Measurements from ENCODE around the gene ANXA11.

ANXA11 gene

DNA sequence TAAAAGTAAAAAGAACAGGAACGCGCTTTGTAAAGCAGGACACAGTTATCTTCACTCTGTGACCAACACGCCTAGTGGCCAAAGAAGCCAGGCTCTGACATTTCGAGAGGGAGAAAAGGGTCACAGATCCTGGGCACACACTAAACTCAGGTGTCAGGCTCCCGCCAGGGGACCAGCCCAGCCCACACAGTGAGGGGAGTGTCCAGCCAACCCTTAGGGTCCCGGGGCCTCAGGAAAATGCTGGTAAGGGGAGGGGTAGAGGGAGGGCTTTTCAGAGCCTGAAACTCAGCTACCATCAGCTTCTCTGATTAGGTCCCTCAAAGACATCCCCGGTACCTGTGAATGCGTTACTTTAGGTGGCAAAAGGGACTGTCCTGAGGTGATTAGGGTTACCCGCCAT is 16.6 kb downstream of the ANXA11 start:
- peaks cover 42 to 58% of the 10 kb centered on the region in 2 donors for H3K4me1 ChIP-seq (ENCODE audit: control insufficient read depth in 2 of 2, insufficient read depth in 2 of 2, low read length in 2 of 2)
- peaks cover 0 to 2% of the 10 kb centered on the region in 2 donors for H3K36me3 ChIP-seq (ENCODE audit: control insufficient read depth in 2 of 2, insufficient read depth in 2 of 2, low read length in 2 of 2)
- peak overlapping the region; percentile 89 to 94 for H3K27ac ChIP-seq (ENCODE audit: low read depth in 2 of 2, low read length in 2 of 2)
- H3K9me3 ChIP-seq (ENCODE audit: control insufficient read depth in 2 of 2, low read length in 2 of 2) = no peaks in the 10 kb centered on the region
- no peaks in the 10 kb centered on the region for H3K27me3 ChIP-seq (ENCODE audit: control insufficient read depth in 2 of 2, insufficient read depth in 2 of 2, low read length in 2 of 2)
- peak overlapping the region; percentile 43 to 62 for H3K9ac ChIP-seq (ENCODE audit: low read depth in 1 of 2, low read length in 2 of 2)
- H3K4me3 ChIP-seq (ENCODE audit: low read length in 2 of 2) = no peak overlapping the region

DNA sequence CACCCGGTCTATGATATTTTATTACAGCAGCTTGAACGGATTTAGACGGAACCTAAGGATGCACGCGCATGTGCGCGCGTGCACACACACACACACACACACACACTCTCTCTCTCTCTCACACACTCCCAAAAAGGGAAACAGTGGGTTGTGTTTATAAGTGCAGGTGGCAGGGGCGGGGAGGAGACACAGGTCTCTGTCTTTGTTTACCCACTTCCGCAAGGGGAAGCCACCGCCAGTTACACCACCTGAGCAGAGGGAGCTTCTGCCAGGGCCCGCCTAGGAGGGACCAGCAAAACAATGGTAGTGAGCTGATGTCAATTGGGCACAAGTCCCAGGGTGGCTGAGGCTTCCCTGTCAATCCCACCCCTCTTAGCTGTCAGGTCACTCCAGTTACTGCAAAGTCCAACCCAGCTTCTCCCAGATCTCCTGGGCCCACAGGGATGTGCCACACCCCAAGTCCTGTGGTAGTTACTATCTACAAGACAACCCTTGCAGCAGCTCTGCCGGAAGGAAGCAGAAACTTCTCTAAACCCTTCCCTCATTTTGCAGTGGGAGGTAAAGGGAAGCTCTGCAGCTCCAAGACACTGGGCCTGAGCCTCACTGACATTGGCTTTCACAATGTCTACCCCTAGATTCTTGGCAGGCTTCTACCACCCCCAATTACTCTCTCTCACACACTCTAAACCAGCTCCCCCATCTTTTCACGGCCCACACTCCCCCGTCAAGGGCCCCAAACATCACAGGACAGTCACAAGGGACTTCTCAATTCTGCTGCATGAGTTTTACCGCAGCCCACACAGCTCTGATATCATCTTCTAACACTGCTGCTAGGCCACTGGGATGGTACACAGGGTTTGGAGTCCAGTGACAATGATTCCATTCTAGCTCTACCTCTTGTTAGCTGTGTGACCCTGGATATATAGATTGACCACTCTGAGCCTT is 17.6 kb downstream of the ANXA11 start:
- H3K9ac ChIP-seq (ENCODE audit: low read depth in 1 of 2, low read length in 2 of 2) = peak overlapping the region; percentile 35 to 62
- peaks cover 40 to 53% of the 10 kb centered on the region in 2 donors for H3K4me1 ChIP-seq (ENCODE audit: control insufficient read depth in 2 of 2, insufficient read depth in 2 of 2, low read length in 2 of 2)

DNA sequence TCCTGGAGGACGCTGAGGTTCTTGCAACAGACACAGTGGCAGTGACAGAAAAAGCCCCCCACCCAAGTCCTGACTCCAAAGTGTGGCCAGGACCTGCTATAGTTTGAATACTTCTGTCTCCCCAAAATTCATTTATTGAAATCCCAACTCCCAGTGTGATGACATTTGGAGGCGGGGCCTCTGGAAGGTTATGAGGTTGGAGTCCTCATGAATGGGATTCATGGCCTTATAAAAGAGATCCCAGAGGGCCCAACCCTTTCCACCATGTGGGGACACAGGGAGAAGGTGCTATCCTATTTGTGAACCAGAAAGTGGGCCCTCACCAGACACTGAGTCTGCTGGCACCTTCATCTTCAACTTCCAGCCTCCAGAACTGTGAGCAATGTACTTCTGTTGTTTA is 18.3 kb downstream of the ANXA11 start:
- Histone ChIP-seq H3K4me3 (ENCODE audit: low read length in 2 of 2) (peak overlapping the region in 1 of 2 donors; percentile 53), H3K4me1 (ENCODE audit: control insufficient read depth in 2 of 2, insufficient read depth in 2 of 2, low read length in 2 of 2) (peaks cover 39 to 50% of the 10 kb centered on the region in 2 donors), H3K36me3 (ENCODE audit: control insufficient read depth in 2 of 2, insufficient read depth in 2 of 2, low read length in 2 of 2) (peaks cover 4 to 8% of the 10 kb centered on the region in 2 donors), H3K9ac (ENCODE audit: low read depth in 1 of 2, low read length in 2 of 2) (peak overlapping the region in 1 of 2 donors; percentile 62), H3K27ac (ENCODE audit: low read depth in 2 of 2, low read length in 2 of 2) (peak overlapping the region; percentile 89 to 94), H3K27me3 (ENCODE audit: control insufficient read depth in 2 of 2, insufficient read depth in 2 of 2, low read length in 2 of 2) (no peaks in the 10 kb centered on the region), H3K9me3 (ENCODE audit: control insufficient read depth in 2 of 2, low read length in 2 of 2) (no peaks in the 10 kb centered on the region)

More for the DNA sequence above, 17.6 kb downstream of the ANXA11 start:
- Histone ChIP-seq H3K9me3 (ENCODE audit: control insufficient read depth in 2 of 2, low read length in 2 of 2) (no peaks in the 10 kb centered on the region), H3K36me3 (ENCODE audit: control insufficient read depth in 2 of 2, insufficient read depth in 2 of 2, low read length in 2 of 2) (peaks cover 4 to 8% of the 10 kb centered on the region in 2 donors), H3K27ac (ENCODE audit: low read depth in 2 of 2, low read length in 2 of 2) (peak overlapping the region; percentile 89 to 94), H3K27me3 (ENCODE audit: control insufficient read depth in 2 of 2, insufficient read depth in 2 of 2, low read length in 2 of 2) (no peaks in the 10 kb centered on the region), H3K4me3 (ENCODE audit: low read length in 2 of 2) (peak overlapping the region in 1 of 2 donors; percentile 53)

DNA sequence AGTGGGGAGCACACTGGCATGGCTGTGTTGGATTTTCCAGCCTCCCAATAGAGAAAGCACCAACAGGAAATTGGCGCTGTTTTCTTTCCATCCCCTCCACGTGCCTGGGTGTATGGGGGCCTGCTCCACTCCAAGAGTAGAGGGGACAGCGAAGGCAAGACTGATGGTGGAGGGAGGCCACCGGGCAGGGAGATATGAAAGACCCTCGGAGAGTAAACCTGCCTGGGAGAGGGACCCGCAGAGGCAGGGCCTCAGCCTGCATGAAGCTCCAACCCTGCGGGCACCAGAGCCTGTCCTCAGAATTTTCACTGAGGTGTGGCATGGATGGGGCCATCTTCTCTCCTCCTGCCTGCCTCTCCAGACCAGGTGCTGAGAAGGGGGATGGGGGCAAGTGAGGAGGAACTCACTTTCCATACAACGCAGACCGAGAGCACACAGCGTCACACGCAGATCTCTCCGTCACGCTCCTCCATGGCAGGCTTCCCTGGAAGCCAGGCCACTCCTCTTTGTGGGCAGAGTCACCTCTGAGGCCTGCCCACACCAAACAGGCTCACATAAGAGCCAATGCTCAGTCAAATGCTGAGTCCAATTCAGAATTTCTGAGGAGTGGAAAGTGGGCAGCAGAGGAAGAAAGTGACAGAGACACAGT is 18.8 kb downstream of the ANXA11 start:
- H3K27me3 ChIP-seq (ENCODE audit: control insufficient read depth in 2 of 2, insufficient read depth in 2 of 2, low read length in 2 of 2) = no peaks in the 10 kb centered on the region

DNA sequence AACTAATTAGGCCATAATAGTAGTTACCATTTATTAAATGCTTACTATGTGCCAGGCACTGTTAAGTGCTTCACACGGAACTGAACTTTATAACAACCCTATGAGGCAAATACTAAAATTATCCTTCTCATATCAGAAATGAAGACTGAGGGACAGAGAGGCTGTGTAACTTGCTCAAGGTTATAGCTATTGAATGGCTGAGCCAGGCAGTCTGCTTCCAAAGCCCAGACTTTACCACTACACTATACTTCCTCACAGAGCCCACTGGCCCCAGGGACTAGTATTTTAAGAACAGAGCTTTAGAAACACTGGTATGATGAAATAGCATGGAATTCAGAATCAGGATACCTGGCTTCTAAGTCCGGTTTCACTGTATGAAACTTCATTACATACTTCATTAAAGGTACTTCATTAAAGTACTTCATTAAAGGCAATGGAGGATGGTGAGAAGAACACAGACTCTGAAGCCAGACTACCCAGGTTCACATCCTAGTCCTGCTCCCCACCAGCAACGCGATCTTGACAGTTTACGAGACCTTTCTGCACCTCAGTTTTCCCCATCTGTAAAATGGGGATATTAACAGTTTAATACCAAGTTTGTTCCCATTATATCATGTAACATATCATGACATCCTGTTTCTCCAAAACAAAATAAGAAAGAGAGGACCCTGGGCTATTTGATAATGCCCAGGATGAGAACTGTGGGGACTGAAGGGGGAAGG is 19.6 kb downstream of the ANXA11 start:
- H3K9ac ChIP-seq (ENCODE audit: low read depth in 1 of 2, low read length in 2 of 2) = no peak overlapping the region

More for the DNA sequence above, 18.8 kb downstream of the ANXA11 start:
- peaks cover 34 to 46% of the 10 kb centered on the region in 2 donors for H3K4me1 ChIP-seq (ENCODE audit: control insufficient read depth in 2 of 2, insufficient read depth in 2 of 2, low read length in 2 of 2)
- peak overlapping the region; percentile 89 to 94 for H3K27ac ChIP-seq (ENCODE audit: low read depth in 2 of 2, low read length in 2 of 2)
- H3K9ac ChIP-seq (ENCODE audit: low read depth in 1 of 2, low read length in 2 of 2) = peak overlapping the region in 1 of 2 donors; percentile 62
- no peaks in the 10 kb centered on the region for H3K9me3 ChIP-seq (ENCODE audit: control insufficient read depth in 2 of 2, low read length in 2 of 2)
- H3K36me3 ChIP-seq (ENCODE audit: control insufficient read depth in 2 of 2, insufficient read depth in 2 of 2, low read length in 2 of 2) = peaks cover 4 to 8% of the 10 kb centered on the region in 2 donors
- H3K4me3 ChIP-seq (ENCODE audit: low read length in 2 of 2) = no peak overlapping the region

DNA sequence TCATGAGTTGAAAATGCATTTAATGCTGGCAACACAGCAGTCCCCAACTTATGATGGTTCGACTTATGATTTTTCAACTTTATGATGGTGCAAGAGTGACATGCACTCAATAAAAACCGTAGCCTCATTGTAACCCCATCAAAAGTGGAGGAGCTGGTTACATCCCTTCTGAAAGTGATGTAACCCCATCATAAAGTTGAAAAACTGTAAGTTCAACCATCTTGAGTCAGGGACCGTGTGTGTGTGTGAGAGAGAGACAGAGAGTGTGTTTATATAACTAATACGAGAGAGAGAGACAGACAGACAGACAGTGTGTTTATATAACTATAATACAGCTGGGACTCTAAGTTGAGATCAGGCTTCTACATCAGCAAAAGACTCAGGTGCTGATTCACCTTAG is 21.0 kb downstream of the ANXA11 start:
- peaks cover 4 to 14% of the 10 kb centered on the region in 2 donors for H3K36me3 ChIP-seq (ENCODE audit: control insufficient read depth in 2 of 2, insufficient read depth in 2 of 2, low read length in 2 of 2)
- H3K4me3 ChIP-seq (ENCODE audit: low read length in 2 of 2) = no peak overlapping the region
- H3K9ac ChIP-seq (ENCODE audit: low read depth in 1 of 2, low read length in 2 of 2) = no peak overlapping the region
- H3K4me1 ChIP-seq (ENCODE audit: control insufficient read depth in 2 of 2, insufficient read depth in 2 of 2, low read length in 2 of 2) = peaks cover 27 to 34% of the 10 kb centered on the region in 2 donors
- no peak overlapping the region for H3K27ac ChIP-seq (ENCODE audit: low read depth in 2 of 2, low read length in 2 of 2)
- no peaks in the 10 kb centered on the region for H3K9me3 ChIP-seq (ENCODE audit: control insufficient read depth in 2 of 2, low read length in 2 of 2)
- H3K27me3 ChIP-seq (ENCODE audit: control insufficient read depth in 2 of 2, insufficient read depth in 2 of 2, low read length in 2 of 2) = no peaks in the 10 kb centered on the region

More for the DNA sequence above, 19.6 kb downstream of the ANXA11 start:
- no peaks in the 10 kb centered on the region for H3K9me3 ChIP-seq (ENCODE audit: control insufficient read depth in 2 of 2, low read length in 2 of 2)
- no peak overlapping the region for H3K4me3 ChIP-seq (ENCODE audit: low read length in 2 of 2)
- peaks cover 30 to 42% of the 10 kb centered on the region in 2 donors for H3K4me1 ChIP-seq (ENCODE audit: control insufficient read depth in 2 of 2, insufficient read depth in 2 of 2, low read length in 2 of 2)
- H3K27me3 ChIP-seq (ENCODE audit: control insufficient read depth in 2 of 2, insufficient read depth in 2 of 2, low read length in 2 of 2) = no peaks in the 10 kb centered on the region
- peak overlapping the region in 1 of 2 donors; percentile 89 for H3K27ac ChIP-seq (ENCODE audit: low read depth in 2 of 2, low read length in 2 of 2)
- peaks cover 4 to 8% of the 10 kb centered on the region in 2 donors for H3K36me3 ChIP-seq (ENCODE audit: control insufficient read depth in 2 of 2, insufficient read depth in 2 of 2, low read length in 2 of 2)

DNA sequence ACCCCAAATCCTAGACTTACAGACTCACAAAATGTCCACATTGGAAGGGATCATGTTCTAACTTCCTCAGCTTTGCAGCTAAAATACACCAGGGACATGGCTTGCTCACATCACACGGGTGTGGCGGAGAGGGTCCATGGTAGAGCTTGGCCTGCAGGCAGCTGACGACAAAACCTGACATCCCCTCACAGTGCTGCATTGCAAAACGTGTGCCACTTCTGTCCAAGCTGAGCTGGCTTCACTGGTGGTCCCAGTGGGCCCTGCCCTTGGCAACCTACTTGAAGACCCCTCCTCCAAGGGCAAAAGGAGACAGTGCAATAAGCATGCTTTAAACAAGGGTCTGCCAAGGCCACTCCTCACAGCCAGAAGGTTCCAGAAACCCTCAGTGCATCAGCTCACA is 21.9 kb downstream of the ANXA11 start:
- H3K9me3 ChIP-seq (ENCODE audit: control insufficient read depth in 2 of 2, low read length in 2 of 2) = no peaks in the 10 kb centered on the region
- peaks cover 4 to 14% of the 10 kb centered on the region in 2 donors for H3K36me3 ChIP-seq (ENCODE audit: control insufficient read depth in 2 of 2, insufficient read depth in 2 of 2, low read length in 2 of 2)
- H3K9ac ChIP-seq (ENCODE audit: low read depth in 1 of 2, low read length in 2 of 2) = no peak overlapping the region
- H3K27me3 ChIP-seq (ENCODE audit: control insufficient read depth in 2 of 2, insufficient read depth in 2 of 2, low read length in 2 of 2) = no peaks in the 10 kb centered on the region
- no peak overlapping the region for H3K27ac ChIP-seq (ENCODE audit: low read depth in 2 of 2, low read length in 2 of 2)
- H3K4me3 ChIP-seq (ENCODE audit: low read length in 2 of 2) = no peak overlapping the region
- H3K4me1 ChIP-seq (ENCODE audit: control insufficient read depth in 2 of 2, insufficient read depth in 2 of 2, low read length in 2 of 2) = peaks cover 20 to 26% of the 10 kb centered on the region in 2 donors

DNA sequence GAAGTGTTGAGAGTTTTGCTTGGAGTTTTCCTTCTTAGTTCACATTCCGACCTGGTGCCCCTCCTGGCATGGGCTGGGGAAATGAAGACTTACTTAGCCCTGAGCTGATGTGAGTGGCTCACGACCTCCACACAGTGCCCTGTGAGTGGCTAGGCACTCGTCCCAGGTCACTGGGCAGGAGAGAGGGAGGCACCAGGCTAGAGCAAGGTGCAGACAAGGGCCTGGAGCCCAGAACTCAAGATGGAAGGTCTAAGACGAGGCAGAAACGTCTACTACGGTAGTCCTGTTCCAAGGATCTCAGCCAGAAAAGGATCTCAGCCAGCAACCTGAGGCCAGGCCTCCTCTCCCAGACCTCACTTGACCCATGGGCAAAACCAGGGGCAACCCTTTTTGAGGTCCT is 22.4 kb downstream of the ANXA11 start:
- no peak overlapping the region for H3K9ac ChIP-seq (ENCODE audit: low read depth in 1 of 2, low read length in 2 of 2)
- H3K4me3 ChIP-seq (ENCODE audit: low read length in 2 of 2) = no peak overlapping the region
- H3K9me3 ChIP-seq (ENCODE audit: control insufficient read depth in 2 of 2, low read length in 2 of 2) = no peaks in the 10 kb centered on the region
- peaks cover 4 to 14% of the 10 kb centered on the region in 2 donors for H3K36me3 ChIP-seq (ENCODE audit: control insufficient read depth in 2 of 2, insufficient read depth in 2 of 2, low read length in 2 of 2)
- H3K27ac ChIP-seq (ENCODE audit: low read depth in 2 of 2, low read length in 2 of 2) = no peak overlapping the region
- H3K4me1 ChIP-seq (ENCODE audit: control insufficient read depth in 2 of 2, insufficient read depth in 2 of 2, low read length in 2 of 2) = peaks cover 17 to 21% of the 10 kb centered on the region in 2 donors
- H3K27me3 ChIP-seq (ENCODE audit: control insufficient read depth in 2 of 2, insufficient read depth in 2 of 2, low read length in 2 of 2) = no peaks in the 10 kb centered on the region

DNA sequence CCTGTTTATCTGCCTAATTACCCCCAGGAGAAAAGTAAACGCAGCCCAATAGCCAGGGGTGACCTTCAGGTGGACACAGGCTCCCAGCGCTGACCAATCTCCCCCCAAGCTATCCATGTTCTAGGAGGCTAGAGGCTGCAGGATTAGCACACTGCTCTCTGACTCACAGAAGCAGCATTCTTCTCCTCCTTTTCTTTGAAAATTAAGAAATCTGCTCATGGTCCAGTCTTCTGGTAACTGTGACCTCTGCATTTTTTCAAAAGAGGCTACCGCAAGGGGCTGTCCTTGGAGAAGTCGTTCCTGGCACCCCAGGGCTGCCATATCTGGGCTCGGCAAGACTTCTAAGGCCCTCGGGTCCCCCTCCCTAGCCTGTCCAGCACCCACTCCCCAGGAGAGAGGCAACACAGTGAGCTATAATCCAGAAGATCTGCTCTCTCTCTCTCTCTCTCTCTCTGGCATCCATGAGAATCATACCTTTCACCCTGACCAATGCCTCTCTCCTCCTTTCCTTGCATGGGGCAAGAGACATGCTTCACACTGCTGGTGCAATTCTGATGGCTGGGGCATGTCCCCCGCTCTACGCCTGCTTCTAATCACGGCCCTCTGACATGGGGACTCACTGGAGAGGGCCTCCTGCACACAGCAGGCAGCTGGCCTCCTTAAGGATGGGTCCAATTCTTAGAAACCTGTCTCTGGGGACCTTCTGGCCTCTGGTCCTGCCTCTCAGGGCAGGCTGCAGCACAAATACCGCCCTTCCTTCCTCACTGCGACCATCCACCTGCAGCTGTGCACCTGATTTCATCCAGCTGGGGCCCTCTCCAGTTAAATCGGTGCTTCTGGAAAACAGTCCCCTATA is 27.3 kb downstream of the ANXA11 start:
- Histone ChIP-seq H3K9ac (ENCODE audit: low read depth in 1 of 2, low read length in 2 of 2) (peak overlapping the region in 1 of 2 donors; percentile 8), H3K4me3 (ENCODE audit: low read length in 2 of 2) (no peak overlapping the region), H3K27me3 (ENCODE audit: control insufficient read depth in 2 of 2, insufficient read depth in 2 of 2, low read length in 2 of 2) (no peaks in the 10 kb centered on the region), H3K27ac (ENCODE audit: low read depth in 2 of 2, low read length in 2 of 2) (no peak overlapping the region), H3K4me1 (ENCODE audit: control insufficient read depth in 2 of 2, insufficient read depth in 2 of 2, low read length in 2 of 2) (peaks cover 0 to 12% of the 10 kb centered on the region in 2 donors), H3K36me3 (ENCODE audit: control insufficient read depth in 2 of 2, insufficient read depth in 2 of 2, low read length in 2 of 2) (peaks cover 3 to 11% of the 10 kb centered on the region in 2 donors), H3K9me3 (ENCODE audit: control insufficient read depth in 2 of 2, low read length in 2 of 2) (no peaks in the 10 kb centered on the region)
